Bronchial epithelial cell (primary cell): ENCODE data around the gene MARF1. TPM values are rescaled to one million over a fixed set of nuclear protein-coding genes. Genes with fewer than 3 reads are reported as not detected.
A peak's percentile ranks its signal among the peaks of the same experiment; 100 is the strongest.
"Not testable (repeated sequence)": the region's sequence is repeated elsewhere in the genome, so short reads cannot be mapped to it uniquely, and the experiment has no call there.

Experiments used
- DNase-seq: peaks from one replicate; pipeline ENCODE4 v3.0.0-alpha.2; 2010; ENCODE audit warnings: low read depth
- FAIRE-seq: peaks from 2 replicates; lab custom pipeline; 2011; peaks lifted over from hg19 to GRCh38; lab: Jason Lieb, UNC
- H3K27me3 ChIP-seq: 2 replicates; pipeline ENCODE4 v1.5.1; 2011; ENCODE audit warnings: low read length; ENCODE audit not compliant: control insufficient read depth, insufficient read depth
- H3K36me3 ChIP-seq: 2 replicates; pipeline ENCODE4 v1.5.1; 2011; ENCODE audit warnings: low read length; ENCODE audit not compliant: control insufficient read depth, insufficient read depth
- H3K4me3 ChIP-seq: 2 replicates; pipeline ENCODE4 v1.5.1; 2011; ENCODE audit warnings: mild to moderate bottlenecking, low read depth, low read length, control low read depth
- total RNA-seq: library from RNA; depleted of rRNA; stranded (reverse); fragments of >200 nt; gene quantifications from 2 replicates; pipeline ENCODE4 v1.2.1, GENCODE V29; 2014
- TF ChIP-seq, protein P1 (sequence below): IDR thresholded peaks from 2 replicates; pipeline ENCODE4 v1.5.1; 2011; ENCODE audit warnings: mild to moderate bottlenecking, moderate library complexity, low read length, control low read depth, inconsistent platforms; ENCODE audit not compliant: insufficient read depth, severe bottlenecking

MARF1 gene
- total RNA-seq, 1 donor from 2014 or later = 12.9 TPM

DNA sequence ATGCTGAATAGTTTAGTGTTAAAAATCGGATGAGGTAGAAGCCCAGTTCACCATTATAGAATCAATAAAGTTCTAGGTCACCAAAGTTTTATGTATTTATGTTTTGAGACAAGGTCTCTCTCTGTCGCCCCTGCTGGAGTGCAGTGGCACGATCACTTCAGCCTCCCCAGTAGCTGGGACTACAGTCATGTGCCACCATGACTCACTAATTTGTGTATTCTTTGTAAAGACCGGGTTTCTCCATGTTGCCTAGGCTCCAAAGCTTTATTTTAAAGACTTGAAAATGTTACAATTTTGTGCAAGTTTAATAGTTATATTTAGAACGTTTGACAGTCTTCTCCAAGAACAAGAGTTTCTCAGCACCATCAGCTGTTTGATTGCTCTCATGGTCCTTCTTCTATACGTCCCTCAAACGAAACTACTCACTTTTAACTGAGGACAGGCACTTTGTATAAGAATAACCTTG is 39.2 kb upstream of the MARF1 start:
- peak; percentile 85 for DNase-seq
- peaks cover 29% of the 10 kb centered on the region for H3K36me3 ChIP-seq
- no peak overlapping the region for H3K4me3 ChIP-seq
- no peak for FAIRE-seq
- no peaks in the 10 kb centered on the region for H3K27me3 ChIP-seq
- TF ChIP-seq, protein P1, sequence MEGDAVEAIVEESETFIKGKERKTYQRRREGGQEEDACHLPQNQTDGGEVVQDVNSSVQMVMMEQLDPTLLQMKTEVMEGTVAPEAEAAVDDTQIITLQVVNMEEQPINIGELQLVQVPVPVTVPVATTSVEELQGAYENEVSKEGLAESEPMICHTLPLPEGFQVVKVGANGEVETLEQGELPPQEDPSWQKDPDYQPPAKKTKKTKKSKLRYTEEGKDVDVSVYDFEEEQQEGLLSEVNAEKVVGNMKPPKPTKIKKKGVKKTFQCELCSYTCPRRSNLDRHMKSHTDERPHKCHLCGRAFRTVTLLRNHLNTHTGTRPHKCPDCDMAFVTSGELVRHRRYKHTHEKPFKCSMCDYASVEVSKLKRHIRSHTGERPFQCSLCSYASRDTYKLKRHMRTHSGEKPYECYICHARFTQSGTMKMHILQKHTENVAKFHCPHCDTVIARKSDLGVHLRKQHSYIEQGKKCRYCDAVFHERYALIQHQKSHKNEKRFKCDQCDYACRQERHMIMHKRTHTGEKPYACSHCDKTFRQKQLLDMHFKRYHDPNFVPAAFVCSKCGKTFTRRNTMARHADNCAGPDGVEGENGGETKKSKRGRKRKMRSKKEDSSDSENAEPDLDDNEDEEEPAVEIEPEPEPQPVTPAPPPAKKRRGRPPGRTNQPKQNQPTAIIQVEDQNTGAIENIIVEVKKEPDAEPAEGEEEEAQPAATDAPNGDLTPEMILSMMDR = peak; percentile 51

DNA sequence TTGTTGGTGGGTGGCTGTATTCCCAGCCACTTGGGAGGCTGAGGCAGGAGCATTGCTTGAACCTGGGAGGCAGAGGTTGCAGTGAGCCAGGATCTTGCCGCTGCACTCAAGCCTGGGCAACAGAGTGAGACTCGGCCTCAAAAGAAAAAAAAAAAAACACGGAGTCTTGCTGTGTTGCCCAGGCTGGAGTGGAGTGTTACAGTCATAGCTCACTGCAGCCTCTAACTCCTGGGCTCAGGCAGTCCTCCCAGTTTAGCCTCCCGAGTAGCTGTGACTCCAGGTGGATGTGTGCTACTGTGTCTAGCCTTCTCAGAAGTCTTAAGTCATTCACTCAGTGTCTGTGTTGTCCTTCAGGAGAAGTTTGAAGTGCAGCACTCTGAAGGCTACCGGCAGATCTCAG is 34.5 kb upstream of the MARF1 start:
- no peaks in the 10 kb centered on the region for H3K27me3 ChIP-seq
- TF ChIP-seq, protein P1 = no peak
- peaks cover 23% of the 10 kb centered on the region for H3K36me3 ChIP-seq
- DNase-seq = no peak
- no peak overlapping the region for H3K4me3 ChIP-seq
- no peak for FAIRE-seq

DNA sequence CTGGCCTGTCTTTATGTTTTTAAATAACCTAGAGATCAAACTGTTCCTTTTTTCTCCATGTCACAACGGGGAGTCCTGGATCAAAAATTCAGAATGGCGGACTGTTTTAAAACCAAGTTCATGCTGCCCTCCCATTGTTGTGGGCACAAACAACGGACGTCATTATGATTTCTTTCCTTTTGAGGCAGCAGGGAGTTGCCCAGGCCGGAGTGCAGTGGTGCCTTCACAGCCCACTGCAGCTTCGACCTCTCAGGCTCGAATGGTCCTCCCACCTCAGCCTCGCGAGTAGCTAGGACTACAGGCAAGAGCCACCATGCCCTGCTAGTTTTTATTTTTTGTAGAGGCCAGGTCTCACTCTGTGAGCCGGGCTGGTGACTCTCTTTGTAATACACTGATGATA is 33.6 kb upstream of the MARF1 start:
- Histone ChIP-seq H3K4me3 (no peak overlapping the region), H3K36me3 (peaks cover 23% of the 10 kb centered on the region), H3K27me3 (no peaks in the 10 kb centered on the region)
- TF ChIP-seq, protein P1 = no peak
- no peak for FAIRE-seq
- no peak for DNase-seq

DNA sequence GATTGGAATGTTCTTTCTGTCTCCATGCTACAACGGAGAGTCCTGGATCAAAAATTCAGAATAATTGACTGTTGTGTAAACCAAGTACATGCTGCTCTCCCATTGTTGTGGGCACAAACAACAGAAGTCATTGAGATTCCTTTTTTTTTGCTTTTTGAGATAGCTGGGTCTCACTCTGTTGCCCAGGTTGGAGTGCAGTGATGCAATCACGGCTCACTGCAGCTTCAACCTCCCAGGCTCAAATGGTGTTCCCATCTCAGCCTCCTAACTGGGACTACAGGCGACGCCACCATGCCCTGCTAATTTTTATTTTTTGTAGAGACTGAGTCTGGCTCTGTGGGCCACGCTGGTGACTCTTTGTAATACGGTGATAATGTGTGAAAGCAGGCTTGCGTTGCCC is 31.6 kb upstream of the MARF1 start:
- H3K27me3 ChIP-seq = no peaks in the 10 kb centered on the region
- TF ChIP-seq, protein P1 = no peak
- FAIRE-seq (no peak), DNase-seq (no peak)
- peaks cover 27% of the 10 kb centered on the region for H3K36me3 ChIP-seq
- no peak overlapping the region for H3K4me3 ChIP-seq

DNA sequence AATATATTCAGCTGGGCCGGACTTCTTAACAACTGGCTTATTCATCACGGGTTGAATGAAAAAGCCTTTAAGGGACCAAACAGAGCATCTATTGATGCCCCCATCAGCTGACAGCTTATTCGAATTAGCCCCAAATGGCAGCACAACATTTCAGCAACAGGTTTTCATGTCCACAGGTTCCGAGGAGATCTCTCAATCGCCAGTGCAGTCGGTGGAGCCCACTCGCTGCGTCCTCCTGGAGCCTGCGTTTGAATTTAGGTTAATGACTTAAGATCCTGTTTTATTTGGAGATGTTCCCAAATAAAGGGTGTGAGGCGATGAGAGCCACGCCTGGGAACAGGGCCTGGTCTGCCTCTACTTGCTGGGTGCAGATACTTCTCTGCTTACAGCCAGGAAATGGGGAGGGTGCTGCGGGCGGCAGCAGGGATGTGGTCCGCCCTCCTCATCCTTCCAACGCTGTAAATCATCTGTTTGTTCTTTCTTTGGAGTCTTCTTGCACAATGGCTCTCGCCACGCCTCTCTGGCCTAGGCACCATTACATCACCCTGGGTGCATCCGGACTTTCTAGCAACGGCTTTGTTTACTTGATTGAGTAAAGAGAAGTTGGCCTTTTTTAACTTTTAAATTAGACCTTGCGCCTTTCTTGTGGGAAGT is 29.7 kb upstream of the MARF1 start:
- no peaks in the 10 kb centered on the region for H3K27me3 ChIP-seq
- TF ChIP-seq, protein P1 = no peak
- H3K4me3 ChIP-seq = no peak overlapping the region
- DNase-seq = peak; percentile 99
- H3K36me3 ChIP-seq = peaks cover 25% of the 10 kb centered on the region
- no peak for FAIRE-seq

DNA sequence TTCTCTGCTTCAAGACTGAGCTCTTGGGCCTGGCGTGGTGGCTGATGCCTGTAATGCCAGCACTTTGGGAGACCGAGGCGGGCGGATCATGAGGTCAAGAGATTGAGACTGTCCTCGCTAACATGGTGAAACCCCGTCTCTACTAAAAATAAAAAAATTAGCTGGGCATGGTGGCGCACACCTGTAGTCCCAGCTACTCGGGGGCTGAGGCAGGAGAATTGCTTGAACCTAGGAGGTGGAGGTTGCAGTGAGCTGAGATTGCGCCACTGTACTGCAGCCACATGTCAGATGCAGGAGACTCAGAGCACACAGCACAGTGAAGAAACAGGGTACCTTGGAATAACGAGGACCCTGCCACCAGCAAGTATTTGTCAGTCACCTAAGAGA is 29.2 kb upstream of the MARF1 start:
- not testable (repeated sequence) for FAIRE-seq, H3K4me3 ChIP-seq
- H3K36me3 ChIP-seq = peaks cover 24% of the 10 kb centered on the region

More for the DNA sequence above, 29.2 kb upstream of the MARF1 start:
- DNase-seq, H3K27me3 ChIP-seq: not testable (repeated sequence)
